Nephron progenitor cell (in vitro differentiated cells): ENCODE measurements around the gene PSMD13.

ENCODE experiments used
- DNase-seq: peaks from one replicate; pipeline ENCODE4 v3.0.0; 2021
- H3K27ac Mint-ChIP-seq: 2 replicates; pipeline ENCODE4 v1.8.0; 2021; ENCODE audit warnings: mild to moderate bottlenecking, moderate library complexity, mixed read lengths
- H3K27me3 Mint-ChIP-seq: 2 replicates; pipeline ENCODE4 v1.8.0; 2021; ENCODE audit warnings: mild to moderate bottlenecking, low read depth, mixed read lengths; ENCODE audit not compliant: poor library complexity
- H3K36me3 Mint-ChIP-seq: 2 replicates; pipeline ENCODE4 v1.8.0; 2021; ENCODE audit warnings: low read depth, mixed read lengths
- H3K4me1 Mint-ChIP-seq: 2 replicates; pipeline ENCODE4 v1.8.0; 2021; ENCODE audit warnings: mixed read lengths
- H3K4me3 Mint-ChIP-seq: 2 replicates; pipeline ENCODE4 v1.8.0; 2021; ENCODE audit warnings: mild to moderate bottlenecking, moderate library complexity, mixed read lengths
- H3K9me3 Mint-ChIP-seq: 2 replicates; pipeline ENCODE4 v1.8.0; 2021; ENCODE audit warnings: mild to moderate bottlenecking, moderate library complexity, mixed read lengths
- CTCF ChIP-seq: fragments of 200-600 bp; sonication (generic); IDR thresholded peaks from 2 replicates; pipeline ENCODE4 v1.5.0; 2021; ENCODE audit warnings: antibody characterized with exemption

Gene PSMD13

DNA sequence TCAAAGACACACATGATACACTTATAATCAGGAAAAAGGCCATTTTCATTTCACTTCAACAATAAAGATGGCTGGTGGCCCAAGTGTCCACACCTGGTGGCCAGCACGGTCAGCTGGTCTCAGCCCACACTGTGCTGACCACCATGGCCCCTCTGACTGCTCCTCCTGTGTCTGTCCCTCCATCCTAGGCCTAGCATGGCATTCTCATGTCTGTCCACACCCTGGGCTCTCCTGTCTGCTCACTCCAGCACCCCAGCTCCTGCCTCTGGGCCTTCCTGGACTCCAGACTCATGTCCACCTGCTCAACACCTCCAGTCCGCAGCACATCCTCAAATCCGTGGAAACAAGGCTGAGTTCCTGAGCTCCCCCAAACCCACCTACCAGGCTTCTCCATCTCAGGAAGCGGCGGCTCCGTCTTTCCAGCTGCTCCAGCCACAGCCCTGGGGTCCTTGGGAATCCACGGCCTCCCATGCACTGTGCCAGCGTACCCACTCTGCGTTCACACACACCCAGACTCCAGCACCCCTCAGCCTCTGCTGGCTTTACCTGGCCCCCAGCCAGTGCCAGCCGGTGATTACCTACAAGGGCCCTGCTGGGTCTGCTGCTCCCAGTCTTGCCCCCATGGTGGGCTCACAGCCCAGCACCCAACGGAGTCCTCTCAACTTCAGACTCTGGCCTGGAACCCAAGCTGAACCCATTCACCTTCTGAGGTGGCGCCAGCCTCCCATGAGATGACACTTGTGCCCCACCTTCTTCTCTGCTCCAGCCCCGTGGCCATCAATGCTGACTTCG is 14.6 kb upstream of the PSMD13 start:
- H3K36me3 Mint-ChIP-seq = peaks cover 30% of the 10 kb centered on the region
- H3K27ac Mint-ChIP-seq = peak overlapping the region; percentile 20
- H3K27me3 Mint-ChIP-seq = no peaks in the 10 kb centered on the region
- H3K4me1 Mint-ChIP-seq = no peaks in the 10 kb centered on the region
- H3K9me3 Mint-ChIP-seq = no peaks in the 10 kb centered on the region
- no peak for DNase-seq
- no peak overlapping the region for H3K4me3 Mint-ChIP-seq
- no peak for TF ChIP-seq CTCF

DNA sequence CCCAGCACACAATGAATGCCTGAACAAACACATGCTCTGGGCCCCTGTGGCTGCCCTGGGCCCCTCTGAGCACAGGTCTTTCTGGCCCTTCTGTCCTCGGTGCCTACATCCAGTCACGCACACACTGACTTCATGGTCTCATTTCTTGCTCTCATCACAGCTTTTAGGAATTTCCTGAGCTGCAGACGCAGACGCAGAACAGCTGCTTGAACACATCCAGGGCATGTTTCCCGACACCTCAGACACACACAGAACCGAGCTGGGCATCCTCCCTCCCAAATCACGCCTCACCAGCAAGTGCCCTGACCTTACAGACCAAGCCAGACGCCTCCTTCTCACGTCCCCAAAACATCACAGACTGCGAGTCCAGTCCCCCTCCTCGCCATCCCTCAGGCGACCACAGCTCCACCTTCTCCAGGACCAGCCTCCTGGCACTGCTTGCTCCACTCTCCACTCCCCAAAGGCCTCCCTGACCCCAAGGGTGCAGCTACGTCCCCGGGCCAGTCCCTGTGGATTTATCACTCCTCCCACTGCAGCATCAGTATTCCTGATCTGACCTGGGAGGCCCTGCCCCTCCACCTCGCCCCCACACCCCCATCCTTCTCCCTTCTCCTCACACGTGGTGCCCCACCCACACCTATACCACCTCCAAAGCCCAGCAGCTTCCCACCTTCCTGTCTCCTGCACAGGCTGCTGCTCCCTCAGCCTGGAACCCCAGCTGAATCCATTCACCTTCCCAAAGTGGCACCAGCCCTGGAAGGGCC is 13.6 kb upstream of the PSMD13 start:
- Mint-ChIP-seq H3K9me3 (no peaks in the 10 kb centered on the region), H3K36me3 (peaks cover 36% of the 10 kb centered on the region), H3K27me3 (no peaks in the 10 kb centered on the region), H3K27ac (peak overlapping the region; percentile 2), H3K4me3 (no peak overlapping the region), H3K4me1 (no peaks in the 10 kb centered on the region)
- no peak for DNase-seq
- TF ChIP-seq CTCF = no peak

- Mint-ChIP-seq H3K9me3 (no peaks in the 10 kb centered on the region), H3K27ac (no peak overlapping the region), H3K4me1 (no peaks in the 10 kb centered on the region), H3K36me3 (peaks cover 42% of the 10 kb centered on the region), H3K4me3 (no peak overlapping the region), H3K27me3 (no peaks in the 10 kb centered on the region)
- DNase-seq = no peak
- TF ChIP-seq CTCF = no peak
Measured at GRCh38 chr11:223884-224283, 12.9 kb upstream of the PSMD13 start.

- Mint-ChIP-seq H3K4me3 (no peak overlapping the region), H3K27me3 (no peaks in the 10 kb centered on the region), H3K36me3 (peaks cover 41% of the 10 kb centered on the region), H3K27ac (no peak overlapping the region), H3K9me3 (no peaks in the 10 kb centered on the region), H3K4me1 (no peaks in the 10 kb centered on the region)
- no peak for DNase-seq
- TF ChIP-seq CTCF = no peak
Measured at GRCh38 chr11:224424-224823, 12.4 kb upstream of the PSMD13 start.

DNA sequence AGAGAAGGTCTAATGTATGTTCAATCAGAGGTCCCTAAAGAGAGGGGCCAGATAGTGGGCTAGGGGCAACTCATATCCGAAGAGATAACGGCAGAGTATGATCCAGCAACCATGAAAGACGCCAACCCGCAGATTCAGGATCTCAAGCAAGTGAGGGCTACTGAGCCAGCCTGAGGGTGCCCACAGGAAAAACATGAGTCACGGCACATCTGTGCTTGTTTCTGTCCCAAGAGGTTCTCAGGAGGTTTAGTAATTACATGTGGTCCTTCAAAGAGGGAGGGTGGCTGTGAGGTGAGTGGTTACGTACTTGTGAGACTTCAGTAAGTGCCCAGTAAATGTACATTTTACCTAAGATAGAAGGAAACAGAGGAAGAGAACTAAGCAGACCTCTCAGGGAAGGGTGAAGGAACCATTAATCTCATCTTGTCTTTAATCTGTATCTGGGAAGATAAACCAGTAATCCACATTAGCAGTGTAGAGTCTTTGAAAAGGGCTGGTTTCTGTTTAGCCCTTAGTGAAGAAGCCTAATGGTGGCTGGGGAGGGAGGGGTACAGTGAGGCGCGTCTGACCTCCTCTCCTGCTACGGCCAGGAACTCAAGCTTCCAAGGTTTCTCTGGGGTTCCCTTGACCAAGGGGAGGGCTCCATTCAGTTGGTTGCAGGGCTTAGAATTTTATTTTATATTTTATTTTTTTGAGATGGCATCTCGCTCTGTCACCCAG is 10.9 kb upstream of the PSMD13 start:
- Mint-ChIP-seq H3K9me3 (no peaks in the 10 kb centered on the region), H3K27me3 (no peaks in the 10 kb centered on the region), H3K27ac (peak overlapping the region; percentile 54), H3K4me3 (no peak overlapping the region), H3K36me3 (peaks cover 49% of the 10 kb centered on the region), H3K4me1 (no peaks in the 10 kb centered on the region)
- TF ChIP-seq CTCF = no peak
- no peak for DNase-seq
